CD8-positive, alpha-beta memory T cell (primary cell): ENCODE measurements around the gene MLEC. TPM values are rescaled to one million over a fixed set of nuclear protein-coding genes. Genes with fewer than 3 reads are reported as not detected.

Experiments
- CTCF ChIA-PET: fragments of 350-600 bp; sonication (Branson Sonifier 250); formaldehyde crosslinking; loops from one replicate; lab custom pipeline; 2021; ENCODE audit warnings: antibody characterized with exemption; lab: Charles Lee
- POLR2A ChIA-PET: fragments of 350-600 bp; sonication (Branson Sonifier 250); formaldehyde crosslinking; loops from one replicate; lab custom pipeline; 2021; ENCODE audit warnings: antibody characterized with exemption; lab: Charles Lee
- DNase-seq, 5 donors: peaks; one replicate each; pipeline versions ENCODE4 v3.0.0 to v3.0.0-alpha.2; 2020 to 2022; ENCODE audit warnings: mixed read lengths in 1 of 5
- H3K27ac ChIP-seq: one replicate; pipeline ENCODE4 v1.7.0; 2013; ENCODE audit warnings: low read depth, mild to moderate bottlenecking, low read length, moderate library complexity
- H3K27me3 ChIP-seq: 2 replicates; pipeline ENCODE4 v1.7.0; 2013; ENCODE audit warnings: low read length, mild to moderate bottlenecking; ENCODE audit not compliant: insufficient read depth, poor library complexity, severe bottlenecking
- H3K36me3 ChIP-seq: 2 replicates; pipeline ENCODE4 v1.7.0; 2013; ENCODE audit warnings: mild to moderate bottlenecking, low read length, moderate library complexity; ENCODE audit not compliant: insufficient read depth
- H3K4me1 ChIP-seq: 2 replicates; pipeline ENCODE4 v1.7.0; 2013; ENCODE audit warnings: mild to moderate bottlenecking, low read length, moderate library complexity; ENCODE audit not compliant: insufficient read depth
- H3K4me3 ChIP-seq: 2 replicates; pipeline ENCODE4 v1.7.0; 2013; ENCODE audit warnings: mild to moderate bottlenecking, low read length
- H3K9me3 ChIP-seq: 2 replicates; pipeline ENCODE4 v1.7.0; 2013; ENCODE audit warnings: mild to moderate bottlenecking, low read length
- H3K27ac Mint-ChIP-seq, 8 donors: one replicate each; pipeline ENCODE4 v1.8.0; 2020 to 2021; ENCODE audit warnings: mixed read lengths in 8 of 8, mild to moderate bottlenecking in 6 of 8, inconsistent platforms in 3 of 8, moderate library complexity in 3 of 8
- H3K27me3 Mint-ChIP-seq, 2 donors: one replicate each; pipeline ENCODE4 v1.8.0; 2020 to 2021; ENCODE audit warnings: mixed read lengths in 2 of 2, mild to moderate bottlenecking in 1 of 2, moderate library complexity in 1 of 2
- H3K36me3 Mint-ChIP-seq, 3 donors: one replicate each; pipeline ENCODE4 v1.8.0; 2020 to 2021; ENCODE audit warnings: mixed read lengths in 3 of 3, inconsistent platforms in 1 of 3, mild to moderate bottlenecking in 1 of 3
- H3K4me1 Mint-ChIP-seq, 3 donors: one replicate each; pipeline ENCODE4 v1.8.0; 2020 to 2021; ENCODE audit warnings: mixed read lengths in 3 of 3, inconsistent platforms in 1 of 3, mild to moderate bottlenecking in 1 of 3
- H3K4me3 Mint-ChIP-seq, 7 donors: one replicate each; pipeline ENCODE4 v1.8.0; 2020 to 2021; ENCODE audit warnings: mixed read lengths in 7 of 7, mild to moderate bottlenecking in 6 of 7, moderate library complexity in 4 of 7, inconsistent platforms in 2 of 7
- H3K9me3 Mint-ChIP-seq, 5 donors: one replicate each; pipeline ENCODE4 v1.8.0; 2020 to 2022; ENCODE audit warnings: mixed read lengths in 5 of 5, mild to moderate bottlenecking in 3 of 5, moderate library complexity in 2 of 5, inconsistent platforms in 1 of 5
- polyA plus RNA-seq: library from polyadenylated mRNA; unstranded; fragments of 300-500 nt; fragmentation: Illumina TruSeq; gene quantifications from one replicate; pipeline ENCODE4 v1.2.3, GENCODE V29; 2021
- total RNA-seq, 2 experiments: library from RNA; stranded (reverse); gene quantifications; one replicate each; pipeline ENCODE4 v1.2.3, GENCODE V29; 2021

Gene MLEC
- total and polyA plus RNA-seq, 3 experiments from 2014 or later, result 74.9 to 143 (median 130) TPM

DNA sequence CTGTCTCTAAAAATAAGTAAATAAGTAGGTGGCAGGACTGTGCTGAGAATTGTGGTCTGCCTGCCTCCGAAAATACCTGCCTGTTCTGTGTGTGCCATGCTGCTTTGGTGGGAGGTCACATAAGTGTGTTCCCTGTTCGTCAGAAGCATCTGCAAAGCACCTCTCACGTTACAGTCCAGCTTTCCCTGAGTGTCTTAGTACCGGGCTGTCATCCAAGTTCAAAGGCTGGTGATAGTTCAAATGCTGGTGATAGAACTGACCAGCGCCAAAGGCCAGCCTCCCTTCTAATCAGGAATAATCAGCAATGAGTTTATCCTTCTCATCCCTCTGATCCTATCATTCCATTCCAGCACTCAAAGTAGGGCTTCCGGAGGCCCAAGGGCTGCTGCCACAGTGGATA, 40.9 kb upstream of the MLEC start:
- no peaks in the 10 kb centered on the region for H3K36me3 Mint-ChIP-seq
- H3K27ac Mint-ChIP-seq, result no peak overlapping the region
- no peaks in the 10 kb centered on the region for H3K36me3 ChIP-seq

DNA sequence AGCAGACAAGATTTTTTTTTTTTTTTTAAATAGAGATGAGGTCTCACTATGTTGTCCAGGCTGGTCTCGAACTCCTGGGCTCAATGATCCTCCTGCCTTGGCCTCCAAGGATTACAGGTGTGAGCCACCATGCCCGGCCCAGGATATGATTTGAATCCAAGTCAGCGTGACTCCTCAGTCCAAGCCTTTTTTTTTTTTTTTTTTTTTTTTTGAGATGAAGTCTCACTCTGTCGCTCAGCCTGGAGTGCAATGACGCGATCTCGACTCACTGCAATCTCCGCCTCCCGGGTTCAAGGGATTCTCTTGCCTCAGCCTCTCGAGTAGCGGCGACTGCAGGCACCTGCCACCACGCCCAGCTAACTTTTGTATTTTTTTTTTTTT, 39.6 kb upstream of the MLEC start:
- Mint-ChIP-seq H3K4me1 (peaks cover 10 to 12% (median 10%) of the 10 kb centered on the region in 3 donors), H3K27me3 (peaks cover 48 to 77% of the 10 kb centered on the region in 2 donors), H3K36me3 (no peaks in the 10 kb centered on the region), H3K4me3 (no peak overlapping the region), H3K9me3 (no peaks in the 10 kb centered on the region), H3K27ac (no peak overlapping the region)
- H3K4me3 ChIP-seq, result no peak overlapping the region
- H3K4me1 ChIP-seq, result peaks cover 8% of the 10 kb centered on the region
- no peaks in the 10 kb centered on the region for H3K9me3 ChIP-seq
- DNase-seq, result no peak
- ChIA-PET POLR2A (interaction anchor here (0.5 to 0.7 kb wide), 2 partner anchors 242 to 401 kb away, joined by 3 read pairs; no protein-coding TSS in a partner anchor), CTCF (interaction anchor here (0.8 to 5.4 kb wide), 17 partner anchors 8 to 412 kb away, joined by 3 to 85 read pairs (median 10); partner anchors contain the start of genes ACADS, MLEC, PLA2G1B and POP5)
- no peaks in the 10 kb centered on the region for H3K36me3 ChIP-seq
- H3K27me3 ChIP-seq, result peaks cover 40% of the 10 kb centered on the region
- no peak overlapping the region for H3K27ac ChIP-seq

More for the DNA sequence above, 40.9 kb upstream of the MLEC start:
- peaks cover 46 to 77% of the 10 kb centered on the region in 2 donors for H3K27me3 Mint-ChIP-seq
- Histone ChIP-seq H3K27me3 (peaks cover 52% of the 10 kb centered on the region), H3K9me3 (no peaks in the 10 kb centered on the region), H3K27ac (no peak overlapping the region), H3K4me1 (peaks cover 16% of the 10 kb centered on the region), H3K4me3 (no peak overlapping the region)
- POLR2A ChIA-PET, result interaction anchor here (1.1 kb wide), 1 partner anchor 445 kb away, joined by 3 read pairs; the partner anchor contains the start of gene RPLP0
- peaks cover 16 to 18% (median 17%) of the 10 kb centered on the region in 3 donors for H3K4me1 Mint-ChIP-seq
- H3K4me3 Mint-ChIP-seq, result no peak overlapping the region
- CTCF ChIA-PET, result interaction anchor here (0.7 to 5.4 kb wide), 12 partner anchors 13 to 414 kb away, joined by 3 to 85 read pairs (median 14); partner anchors contain the start of genes POP5 and UNC119B
- H3K9me3 Mint-ChIP-seq, result no peaks in the 10 kb centered on the region
- no peak for DNase-seq

GRCh38 chr12:120649442-120650232, 37.3 kb upstream of the MLEC start:
- Histone ChIP-seq H3K27ac (no peak overlapping the region), H3K4me3 (no peak overlapping the region), H3K4me1 (peaks cover 8% of the 10 kb centered on the region), H3K27me3 (peaks cover 30% of the 10 kb centered on the region), H3K9me3 (no peaks in the 10 kb centered on the region), H3K36me3 (no peaks in the 10 kb centered on the region)
- ChIA-PET CTCF (interaction anchor here (0.7 to 5.4 kb wide), 35 partner anchors 9 to 410 kb away, joined by 3 to 85 read pairs (median 7); partner anchors contain the start of genes CABP1, MLEC, PLA2G1B and POP5), POLR2A (no interaction called here)
- peak overlapping the region in 1 of 8 donors; percentile 48 for H3K27ac Mint-ChIP-seq
- no peak for DNase-seq
- peaks cover 40 to 67% of the 10 kb centered on the region in 2 donors for H3K27me3 Mint-ChIP-seq
- H3K4me3 Mint-ChIP-seq, result peak overlapping the region in 3 of 7 donors; percentile 16 to 30 (median 22)
- no peaks in the 10 kb centered on the region for H3K36me3 Mint-ChIP-seq
- H3K4me1 Mint-ChIP-seq, result peaks cover 10 to 12% (median 10%) of the 10 kb centered on the region in 3 donors
- no peaks in the 10 kb centered on the region for H3K9me3 Mint-ChIP-seq

DNA sequence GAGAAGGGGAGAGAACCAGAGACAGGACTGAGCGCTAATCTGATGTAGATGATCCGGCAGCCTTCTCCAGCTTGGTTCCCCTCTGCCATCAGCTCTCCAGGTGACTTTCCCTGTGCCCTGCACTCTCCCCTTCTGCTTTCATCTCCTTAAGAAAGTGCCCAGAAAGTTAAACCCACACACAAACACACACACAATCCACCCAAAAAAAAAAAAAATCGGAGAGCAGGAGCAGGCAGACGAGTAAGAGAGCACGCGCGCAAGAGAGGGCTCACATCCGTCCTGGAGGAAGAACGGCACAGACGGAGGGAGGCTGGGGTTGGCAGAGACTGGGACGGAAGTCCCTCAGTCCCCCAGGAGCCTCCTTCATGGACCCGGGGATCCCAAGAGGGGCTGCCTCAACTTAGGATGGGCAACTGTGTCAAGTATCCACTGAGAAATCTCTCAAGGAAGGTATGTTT, 36.7 kb upstream of the MLEC start:
- ChIA-PET POLR2A (no interaction called here), CTCF (interaction anchor here (1.5 to 5.4 kb wide), 9 partner anchors 9 to 317 kb away, joined by 5 to 85 read pairs (median 7); partner anchors contain the start of genes CABP1, POP5 and UNC119B)
- H3K4me3 ChIP-seq, result no peak overlapping the region
- no peak for DNase-seq
- peaks cover 8% of the 10 kb centered on the region for H3K4me1 ChIP-seq
- H3K36me3 ChIP-seq, result no peaks in the 10 kb centered on the region
- no peak overlapping the region for H3K4me3 Mint-ChIP-seq
- peaks cover 24% of the 10 kb centered on the region for H3K27me3 ChIP-seq
- no peak overlapping the region for H3K27ac ChIP-seq
- no peaks in the 10 kb centered on the region for H3K9me3 Mint-ChIP-seq
- H3K27me3 Mint-ChIP-seq, result peaks cover 37 to 66% of the 10 kb centered on the region in 2 donors
- no peak overlapping the region for H3K27ac Mint-ChIP-seq
- H3K4me1 Mint-ChIP-seq, result peaks cover 10 to 12% (median 10%) of the 10 kb centered on the region in 3 donors
- H3K9me3 ChIP-seq, result no peaks in the 10 kb centered on the region
- no peaks in the 10 kb centered on the region for H3K36me3 Mint-ChIP-seq

- POLR2A ChIA-PET, result no interaction called here
Measured at GRCh38 chr12:120651821-120652220, 35.1 kb upstream of the MLEC start.

DNA sequence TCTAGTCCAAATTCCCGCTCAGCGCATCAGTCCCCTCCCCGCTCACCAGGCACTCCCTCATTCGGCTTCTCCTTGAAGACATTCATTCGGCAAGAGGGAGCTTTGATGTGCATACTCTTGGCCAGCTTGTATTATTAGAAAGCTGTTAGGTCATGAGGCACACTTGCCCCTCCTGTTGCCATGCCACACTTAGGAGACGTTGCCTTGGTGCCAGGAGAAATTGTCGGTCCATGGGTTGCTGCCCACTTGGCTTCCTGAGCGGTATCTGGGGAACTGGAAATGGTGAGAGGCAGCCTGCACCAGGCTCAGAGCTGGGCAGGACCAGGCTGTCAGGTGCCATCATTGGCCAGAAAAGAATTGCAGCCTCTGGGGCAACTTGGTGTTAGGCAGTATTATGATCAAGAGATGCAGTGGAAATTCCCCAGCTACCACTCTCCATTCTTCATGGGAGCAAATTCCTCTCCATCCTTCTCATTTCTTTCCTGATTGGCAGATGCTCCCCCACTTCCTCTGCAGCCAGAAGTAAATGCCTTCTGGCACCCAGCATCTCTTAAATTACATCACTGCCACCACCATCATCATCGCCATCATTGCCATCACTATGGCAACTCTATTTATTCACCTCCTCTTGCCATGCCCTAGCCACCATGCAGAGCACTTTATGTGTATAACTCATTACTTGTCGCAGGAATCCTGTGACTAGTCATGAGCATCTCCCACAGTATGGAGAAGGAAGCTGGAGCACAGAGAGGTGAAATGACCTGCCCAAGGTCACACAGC, 34.1 kb upstream of the MLEC start:
- Histone ChIP-seq H3K36me3 (no peaks in the 10 kb centered on the region), H3K4me1 (peaks cover 8% of the 10 kb centered on the region), H3K9me3 (no peaks in the 10 kb centered on the region), H3K27ac (no peak overlapping the region), H3K4me3 (no peak overlapping the region), H3K27me3 (peaks cover 16% of the 10 kb centered on the region)
- no peak overlapping the region for H3K4me3 Mint-ChIP-seq
- no peaks in the 10 kb centered on the region for H3K36me3 Mint-ChIP-seq
- no peaks in the 10 kb centered on the region for H3K9me3 Mint-ChIP-seq
- ChIA-PET POLR2A (no interaction called here), CTCF (interaction anchor here (1.3 to 1.4 kb wide), 2 partner anchors 26 to 57 kb away, joined by 3 read pairs; partner anchors contain the start of gene UNC119B)
- peaks cover 29 to 51% of the 10 kb centered on the region in 2 donors for H3K27me3 Mint-ChIP-seq
- no peak overlapping the region for H3K27ac Mint-ChIP-seq
- no peak for DNase-seq
- H3K4me1 Mint-ChIP-seq, result peaks cover 6 to 7% (median 7%) of the 10 kb centered on the region in 3 donors

More at GRCh38 chr12:120651821-120652220, 35.1 kb upstream of the MLEC start:
- CTCF ChIA-PET, result interaction anchor here (1.3 to 1.4 kb wide), 3 partner anchors 12 to 58 kb away, joined by 3 read pairs; partner anchors contain the start of gene UNC119B
- Histone ChIP-seq H3K36me3 (no peaks in the 10 kb centered on the region), H3K27ac (no peak overlapping the region), H3K9me3 (no peaks in the 10 kb centered on the region), H3K4me3 (no peak overlapping the region), H3K27me3 (peaks cover 16% of the 10 kb centered on the region), H3K4me1 (peaks cover 8% of the 10 kb centered on the region)
- H3K4me1 Mint-ChIP-seq, result peaks cover 9 to 11% (median 10%) of the 10 kb centered on the region in 3 donors
- peaks cover 32 to 56% of the 10 kb centered on the region in 2 donors for H3K27me3 Mint-ChIP-seq
- H3K9me3 Mint-ChIP-seq, result no peaks in the 10 kb centered on the region
- H3K36me3 Mint-ChIP-seq, result no peaks in the 10 kb centered on the region
- DNase-seq, result no peak
- H3K27ac Mint-ChIP-seq, result no peak overlapping the region
- H3K4me3 Mint-ChIP-seq, result no peak overlapping the region

GRCh38 chr12:120653611-120654010, 33.3 kb upstream of the MLEC start:
- POLR2A ChIA-PET, result no interaction called here
- peaks cover 16% of the 10 kb centered on the region for H3K27me3 ChIP-seq
- no peak for DNase-seq
- Mint-ChIP-seq H3K4me3 (no peak overlapping the region), H3K4me1 (peaks cover 6 to 7% (median 7%) of the 10 kb centered on the region in 3 donors), H3K27me3 (peaks cover 30 to 45% of the 10 kb centered on the region in 2 donors), H3K27ac (peak overlapping the region in 1 of 8 donors; percentile 24), H3K36me3 (no peaks in the 10 kb centered on the region), H3K9me3 (no peaks in the 10 kb centered on the region)
- H3K9me3 ChIP-seq, result no peaks in the 10 kb centered on the region
- no peak overlapping the region for H3K4me3 ChIP-seq
- no peak overlapping the region for H3K27ac ChIP-seq
- H3K4me1 ChIP-seq, result peaks cover 8% of the 10 kb centered on the region
- H3K36me3 ChIP-seq, result no peaks in the 10 kb centered on the region
- CTCF ChIA-PET, result no interaction called here
